GM19025 (cell line): ENCODE measurements around the gene KREMEN1.

Experiments
- ATAC-seq: cut with Tn5 transposase; IDR thresholded peaks from one replicate; pipeline ENCODE4 v1.9.1; 2021; ENCODE audit warnings: mild to moderate bottlenecking, low read depth, moderate library complexity; ENCODE audit not compliant: unreplicated experiment

KREMEN1 gene

GRCh38 chr22:29048822-29049654, 23.8 kb upstream of the KREMEN1 start:
- ATAC-seq = no peak

GRCh38 chr22:29049655-29050263, 23.1 kb upstream of the KREMEN1 start:
- no peak for ATAC-seq

- no peak for ATAC-seq
Measured at GRCh38 chr22:29050457-29050856, 22.4 kb upstream of the KREMEN1 start.

GRCh38 chr22:29053048-29053702, 19.7 kb upstream of the KREMEN1 start:
- ATAC-seq = no peak

- no peak for ATAC-seq
Measured at GRCh38 chr22:29054251-29054767, 18.5 kb upstream of the KREMEN1 start.

GRCh38 chr22:29055192-29055830, 17.5 kb upstream of the KREMEN1 start:
- ATAC-seq = no peak

GRCh38 chr22:29056472-29056871, 16.4 kb upstream of the KREMEN1 start:
- no peak for ATAC-seq

- ATAC-seq = no peak
Measured at GRCh38 chr22:29060251-29060869, 12.5 kb upstream of the KREMEN1 start.

- ATAC-seq = no peak
Measured at GRCh38 chr22:29060931-29061330, 11.9 kb upstream of the KREMEN1 start.

- ATAC-seq = no peak
Measured at GRCh38 chr22:29061773-29062172, 11.1 kb upstream of the KREMEN1 start, which contains the start of gene C22orf31. Gene C22orf31, minus strand, starts transcription at chr22:29061831. Its CDS starts 39 bp downstream, at chr22:29061792.

GRCh38 chr22:29062286-29062821, 10.5 kb upstream of the KREMEN1 start:
- ATAC-seq = no peak

GRCh38 chr22:29065468-29066190, 7.2 kb upstream of the KREMEN1 start:
- no peak for ATAC-seq

GRCh38 chr22:29069463-29069862, 3.4 kb upstream of the KREMEN1 start:
- no peak for ATAC-seq

GRCh38 chr22:29070490-29070889, 2.3 kb upstream of the KREMEN1 start:
- ATAC-seq = no peak

- ATAC-seq = no peak
Measured at GRCh38 chr22:29071261-29072045, 1.4 kb upstream of the KREMEN1 start.

- ATAC-seq = peak; percentile 85
Measured at GRCh38 chr22:29072193-29072978, 449 bp upstream of the KREMEN1 start.

GRCh38 chr22:29073618-29074275, 912 bp downstream of the KREMEN1 start:
- no peak for ATAC-seq
